H1 (cell line): Measurements from ENCODE around the gene MSH5. TPM values are rescaled to one million over a fixed set of nuclear protein-coding genes. Genes with fewer than 3 reads are reported as not detected.

Source experiments
- CTCF ChIA-PET: fragments of 300-600 bp; sonication (Branson Sonifier 250); formaldehyde crosslinking; loops from one replicate; lab custom pipeline; 2021; ENCODE audit not compliant: partially characterized antibody; lab: Charles Lee
- POLR2A ChIA-PET: fragments of 300-600 bp; sonication (Branson Sonifier 250); formaldehyde crosslinking; loops from one replicate; lab custom pipeline; 2021; ENCODE audit warnings: inconsistent platforms; ENCODE audit not compliant: partially characterized antibody; lab: Charles Lee
- DNase-seq, 2 experiments: peaks; one replicate each; pipeline versions ENCODE4 v3.0.0 to v3.0.0-alpha.2; 2010 to 2022; ENCODE audit warnings: low spot score in 2 of 2, low read depth in 1 of 2, mixed read lengths in 1 of 2
- FAIRE-seq: peaks from 2 replicates; lab custom pipeline; 2011; peaks lifted over from hg19 to GRCh38; lab: Jason Lieb, UNC
- H2AFZ ChIP-seq: 2 replicates; pipeline ENCODE4 v1.8.1; 2012; ENCODE audit warnings: low read length, inconsistent platforms
- H2AK5ac ChIP-seq: 2 replicates; pipeline ENCODE4 v1.6.1; 2013; ENCODE audit warnings: low read depth, low read length
- H2BK120ac ChIP-seq: replicated peaks from 2 replicates; pipeline ENCODE3; 2013; ENCODE audit warnings: low read depth, low read length, inconsistent platforms
- H2BK12ac ChIP-seq: 2 replicates; pipeline ENCODE4 v1.6.1; 2013; ENCODE audit warnings: low read depth, low read length
- H2BK15ac ChIP-seq: 2 replicates; pipeline ENCODE4 v1.6.1; 2013; ENCODE audit warnings: low read length
- H2BK20ac ChIP-seq: 2 replicates; pipeline ENCODE4 v1.6.1; 2013; ENCODE audit warnings: low read length
- H2BK5ac ChIP-seq: 2 replicates; pipeline ENCODE4 v1.6.1; 2013; ENCODE audit warnings: low read depth, low read length
- H3K14ac ChIP-seq: 2 replicates; pipeline ENCODE4 v1.6.1; 2013; ENCODE audit warnings: inconsistent platforms; ENCODE audit not compliant: insufficient read length
- H3K18ac ChIP-seq: 2 replicates; pipeline ENCODE4 v1.6.1; 2013; ENCODE audit warnings: low read length; ENCODE audit errors: extremely low read depth
- H3K23ac ChIP-seq: 2 replicates; pipeline ENCODE4 v1.6.1; 2013; ENCODE audit warnings: inconsistent platforms; ENCODE audit not compliant: insufficient read length
- H3K23me2 ChIP-seq: 2 replicates; pipeline ENCODE4 v1.6.1; 2013; ENCODE audit warnings: low read depth, low read length
- H3K27ac ChIP-seq: 2 replicates; pipeline ENCODE4 v1.6.1; 2011; ENCODE audit warnings: low read depth, low read length, inconsistent platforms
- H3K27me3 ChIP-seq, 4 experiments: replicated peaks in 1 of 4; 1 replicate in 1 of 4; 2 replicates in 3 of 4; pipeline versions ENCODE4 v1.6.1 to v1.8.1; 2011 to 2013; ENCODE audit warnings: low read length in 3 of 4, mild to moderate bottlenecking in 3 of 4, inconsistent platforms in 2 of 4, mixed read lengths in 2 of 4, moderate library complexity in 1 of 4; ENCODE audit not compliant: control insufficient read depth in 3 of 4, insufficient read depth in 3 of 4; ENCODE audit errors: extremely low read depth in 1 of 4
- H3K36me3 ChIP-seq, 4 experiments: 2 replicates each; pipeline versions ENCODE4 v1.6.1 to v1.8.1; 2011 to 2013; ENCODE audit warnings: mild to moderate bottlenecking in 4 of 4, low read length in 3 of 4, moderate library complexity in 2 of 4, control low read depth in 1 of 4, inconsistent platforms in 1 of 4; ENCODE audit not compliant: insufficient read depth in 4 of 4, control insufficient read depth in 2 of 4
- H3K4ac ChIP-seq: replicated peaks from 2 replicates; pipeline ENCODE3; 2013; ENCODE audit warnings: low read length, low read depth, mixed read lengths, inconsistent platforms; ENCODE audit not compliant: insufficient read length
- H3K4me1 ChIP-seq, 4 experiments: replicated peaks in 1 of 4; 1 replicate in 1 of 4; 2 replicates in 3 of 4; pipeline versions ENCODE4 v1.6.1 to v1.8.1; 2011 to 2013; ENCODE audit warnings: low read length in 3 of 4, inconsistent platforms in 2 of 4, mixed read lengths in 1 of 4; ENCODE audit not compliant: insufficient read depth in 4 of 4, control insufficient read depth in 3 of 4
- H3K4me2 ChIP-seq, 2 experiments: 2 replicates each; pipeline versions ENCODE4 v1.6.1 to v1.8.1; 2011 to 2013; ENCODE audit warnings: low read depth in 2 of 2, low read length in 2 of 2, control low read depth in 1 of 2, inconsistent platforms in 1 of 2, mild to moderate bottlenecking in 1 of 2; ENCODE audit not compliant: insufficient read depth in 1 of 2
- H3K4me3 ChIP-seq, 4 experiments: fragments of 200-600, 300-600 bp in 1 of 4; sonication (generic), shearing (Covaris generic), sonication (Bioruptor Twin) in 1 of 4; 2 replicates each; pipeline versions ENCODE4 v1.5.1 to v1.8.1; 2011 to 2016; ENCODE audit warnings: low read length in 4 of 4, low read depth in 3 of 4, control low read depth in 2 of 4, inconsistent platforms in 2 of 4, mild to moderate bottlenecking in 2 of 4, mixed read lengths in 1 of 4, moderate library complexity in 1 of 4; ENCODE audit not compliant: insufficient read depth in 2 of 4; ENCODE audit errors: extremely low read depth in 1 of 4
- H3K56ac ChIP-seq: replicated peaks from 2 replicates; pipeline ENCODE3; 2013; ENCODE audit warnings: low read depth, mild to moderate bottlenecking, mixed read lengths, low read length, inconsistent platforms; ENCODE audit not compliant: insufficient read length
- H3K79me1 ChIP-seq: 2 replicates; pipeline ENCODE4 v1.6.1; 2013; ENCODE audit warnings: low read depth, low read length, control low read depth
- H3K79me2 ChIP-seq, 2 experiments: 2 replicates each; pipeline versions ENCODE4 v1.6.1 to v1.8.1; 2012 to 2013; ENCODE audit warnings: low read length in 2 of 2, mild to moderate bottlenecking in 2 of 2, inconsistent platforms in 1 of 2; ENCODE audit not compliant: insufficient read depth in 2 of 2, control insufficient read depth in 1 of 2
- H3K9ac ChIP-seq, 4 experiments: replicated peaks in 1 of 4; 1 replicate in 1 of 4; 2 replicates in 3 of 4; pipeline versions ENCODE4 v1.6.1 to v1.8.1; 2011 to 2013; ENCODE audit warnings: low read depth in 3 of 4, low read length in 3 of 4, control low read depth in 2 of 4, mild to moderate bottlenecking in 2 of 4, moderate library complexity in 2 of 4, inconsistent platforms in 1 of 4; ENCODE audit errors: extremely low read depth in 1 of 4
- H3K9me3 ChIP-seq, 2 experiments: 2 replicates each; pipeline versions ENCODE4 v1.6.1 to v1.8.1; 2012 to 2013; ENCODE audit warnings: mild to moderate bottlenecking in 2 of 2, moderate library complexity in 2 of 2, control low read depth in 1 of 2, inconsistent platforms in 1 of 2, low read depth in 1 of 2, low read length in 1 of 2, mixed read lengths in 1 of 2; ENCODE audit not compliant: insufficient read depth in 2 of 2
- H4K20me1 ChIP-seq, 2 experiments: replicated peaks in 1 of 2; 2 replicates each; pipeline versions ENCODE3 to v1.8.1; 2011 to 2013; ENCODE audit warnings: inconsistent platforms in 2 of 2, low read length in 2 of 2, mild to moderate bottlenecking in 1 of 2; ENCODE audit not compliant: insufficient read depth in 2 of 2, control insufficient read depth in 1 of 2
- H4K5ac ChIP-seq: 2 replicates; pipeline ENCODE4 v1.6.1; 2013; ENCODE audit warnings: low read length, low read depth, mixed read lengths, inconsistent platforms; ENCODE audit not compliant: insufficient read length
- H4K8ac ChIP-seq: 2 replicates; pipeline ENCODE4 v1.8.0; 2013; ENCODE audit warnings: mild to moderate bottlenecking, moderate library complexity, low read length, inconsistent platforms; ENCODE audit not compliant: insufficient read depth; ENCODE audit errors: extremely low read depth
- H4K91ac ChIP-seq: replicated peaks from 2 replicates; pipeline ENCODE3; 2013; ENCODE audit warnings: low read length, mixed read lengths, inconsistent platforms; ENCODE audit not compliant: insufficient read length
- BCL11A ChIP-seq, 2 experiments: IDR thresholded peaks; one replicate each; pipeline ENCODE4 v1.6.1; 2011; ENCODE audit warnings: low read depth in 2 of 2, low read length in 2 of 2, mild to moderate bottlenecking in 2 of 2
- BRCA1 ChIP-seq: IDR thresholded peaks from 2 replicates; pipeline ENCODE4 v1.6.1; 2012; ENCODE audit warnings: low read depth, low read length, improper control_type of control experiment
- CTCF ChIP-seq, 3 experiments: IDR thresholded peaks; 1 replicate in 2 of 3; 2 replicates in 1 of 3; pipeline versions ENCODE4 v1.5.1 to v1.6.1; 2011; ENCODE audit warnings: low read length in 3 of 3, mild to moderate bottlenecking in 3 of 3, inconsistent platforms in 2 of 3, low read depth in 1 of 3, moderate library complexity in 1 of 3; ENCODE audit not compliant: insufficient read depth in 1 of 3; ENCODE audit errors: control extremely low read depth in 1 of 3
- FOSL1 ChIP-seq: IDR thresholded peaks from 2 replicates; pipeline ENCODE4 v1.6.1; 2011; ENCODE audit warnings: mild to moderate bottlenecking, low read depth, low read length, moderate library complexity; ENCODE audit not compliant: insufficient read depth
- GTF2F1 ChIP-seq: IDR thresholded peaks from 2 replicates; pipeline ENCODE4 v1.6.1; 2012; ENCODE audit warnings: low read depth, low read length, improper control_type of control experiment, borderline replicate concordance
- MAX ChIP-seq: IDR thresholded peaks from 2 replicates; pipeline ENCODE4 v1.6.1; 2012; ENCODE audit warnings: inconsistent platforms
- RNF2 ChIP-seq: fragments of 200-900, 300-1000 bp; sonication (generic); IDR thresholded peaks from 2 replicates; pipeline ENCODE4 v1.7.1; 2016; ENCODE audit warnings: borderline replicate concordance, low read depth, mild to moderate bottlenecking, antibody characterized with exemption, low read length; ENCODE audit not compliant: poor library complexity, severe bottlenecking; ENCODE audit errors: missing control alignments
- RXRA ChIP-seq: IDR thresholded peaks from 2 replicates; pipeline ENCODE4 v1.6.1; 2011; ENCODE audit warnings: low read depth, mild to moderate bottlenecking, low read length, moderate library complexity; ENCODE audit not compliant: insufficient read depth
- SP2 ChIP-seq: IDR thresholded peaks from 2 replicates; pipeline ENCODE4 v1.6.1; 2012; ENCODE audit warnings: mild to moderate bottlenecking, low read length, inconsistent platforms
- TCF12 ChIP-seq: IDR thresholded peaks from 2 replicates; pipeline ENCODE4 v1.6.1; 2011; ENCODE audit warnings: low read depth, mild to moderate bottlenecking, low read length
- WGBS, 2 experiments: shearing (Covaris generic) in 1 of 2; methylation state at CpG; one replicate each; pipeline versions ENCODE4 v1.1.6 to v1.1.7; 2013 to 2015; ENCODE audit warnings: low lambda C conversion rate in 2 of 2, mixed read lengths in 2 of 2, inconsistent platforms in 1 of 2, low coverage in 1 of 2, missing lambda C conversion rate in 1 of 2; ENCODE audit not compliant: insufficient replicate concordance in 2 of 2, insufficient coverage in 1 of 2, insufficient read length in 1 of 2; ENCODE audit errors: extremely low coverage in 1 of 2, missing lambda C conversion rate in 1 of 2; 5-methylcytosine and 5-hydroxymethylcytosine counted together
- polyA plus RNA-seq, 7 experiments: library from polyadenylated mRNA; depleted of rRNA in 3 of 7; stranded (reverse) in 5 of 7; unstranded in 2 of 7; fragments of >200 nt in 5 of 7; fragments of 200-250 nt in 2 of 7; gene quantifications; 1 replicate in 5 of 7; 2 replicates in 1 of 7; 4 replicates in 1 of 7; pipeline versions ENCODE4 v1.2.1 to v1.2.3, GENCODE V29; 2011 to 2013; ENCODE audit warnings: missing spikeins in 2 of 7, mixed read lengths in 2 of 7
- total RNA-seq: library from RNA; stranded (reverse); fragmentation: NEBNext Ultra II Directional; extraction: Animal tissue kit (Norgen Biotek cat#: 25700); gene quantifications from 2 replicates; pipeline ENCODE4 v1.2.1, GENCODE V29; 2021

The MSH5 gene
- total and polyA plus RNA-seq, 2 of the 8 experiments (the other 6 are each of a cell fraction or from before 2014, with no cell fraction given): 25.3 to 26.5 TPM

GRCh38 chr6:31719001-31719400 is 20.8 kb upstream of the MSH5 start:
- H3K9ac ChIP-seq: no peak overlapping the region
- H3K9me3 ChIP-seq: no peaks in the 10 kb centered on the region
- no peak overlapping the region for H3K4ac ChIP-seq
- H3K4me2 ChIP-seq: peak overlapping the region in 1 of 2 experiments; percentile 45; a peak in 1 of 4 replicates
- FAIRE-seq (no peak), DNase-seq (no peak)
- H3K4me3 ChIP-seq: no peak overlapping the region
- H4K5ac ChIP-seq: no peak overlapping the region
- peaks cover 8 to 26% (median 23%) of the 10 kb centered on the region in 4 experiments for H3K4me1 ChIP-seq
- no peaks in the 10 kb centered on the region for H3K79me2 ChIP-seq
- H3K79me1 ChIP-seq: no peaks in the 10 kb centered on the region
- no peak overlapping the region for H3K23ac ChIP-seq
- H3K18ac ChIP-seq: no peak overlapping the region
- no peaks in the 10 kb centered on the region for H3K36me3 ChIP-seq
- CTCF ChIA-PET: interaction anchor here (0.5 to 3.7 kb wide), 5 partner anchors 11 to 233 kb away, joined by 3 to 18 read pairs (median 4); no protein-coding TSS in a partner anchor
- peak overlapping the region; percentile 52 for H2BK20ac ChIP-seq
- no peak overlapping the region for H4K8ac ChIP-seq
- 0 out of 2 replicates have a peak overlapping the region, but pooled peaks have one; percentile 56 for H2AFZ ChIP-seq
- no peak overlapping the region for H2AK5ac ChIP-seq
- no peaks in the 10 kb centered on the region for H4K20me1 ChIP-seq
- H2BK120ac ChIP-seq: no peak overlapping the region
- H4K91ac ChIP-seq: peak overlapping the region; percentile 0
- no peaks in the 10 kb centered on the region for H3K23me2 ChIP-seq
- no peak overlapping the region for H3K14ac ChIP-seq
- 96% methylated on average over 6 of the region's 6 CpGs; no CpG with 5 or more reads in 1 of the 2 experiments for WGBS, 2 experiments
- POLR2A ChIA-PET: interaction anchor here (0.9 to 3.5 kb wide), 4 partner anchors 10 to 77 kb away, joined by 3 to 10 read pairs (median 4); partner anchors contain the start of genes DDAH2 and MSH5
- no peak overlapping the region for H3K56ac ChIP-seq
- H2BK5ac ChIP-seq: 0 out of 2 replicates have a peak overlapping the region, but pooled peaks have one; percentile 11
- no peak overlapping the region for H3K27ac ChIP-seq
- H2BK15ac ChIP-seq: 0 out of 2 replicates have a peak overlapping the region, but pooled peaks have one; percentile 53
- H3K27me3 ChIP-seq: no peaks in the 10 kb centered on the region
- H2BK12ac ChIP-seq: no peak overlapping the region; the same call in 1 of the 2 replicates
- TF ChIP-seq FOSL1 (no peak), MAX (no peak), BRCA1 (no peak), TCF12 (no peak), SP2 (no peak), GTF2F1 (no peak), CTCF (IDR thresholded peaks at IDR 0.05; ENCODE audit: control extremely low read depth in 1 of 3, insufficient read depth in 1 of 3, low read depth in 1 of 3, low read length in 3 of 3) (no peak), BCL11A (IDR thresholded peaks at IDR 0.05; ENCODE audit: low read depth in 2 of 2, low read length in 2 of 2) (no peak), RNF2 (no peak), RXRA (no peak)
